IgD-negative memory B cell (primary cell): ENCODE data around the gene GJB4. TPM values are rescaled to one million over a fixed set of nuclear protein-coding genes. Genes with fewer than 3 reads are reported as not detected.
"Not testable (repeated sequence)": the region's sequence is repeated elsewhere in the genome, so short reads cannot be mapped to it uniquely, and the experiment has no call there.

Experiments used
- H3K27ac Mint-ChIP-seq, 3 donors: one replicate each; pipeline ENCODE4 v1.8.0; 2020 to 2022; ENCODE audit warnings: mild to moderate bottlenecking in 3 of 3, mixed read lengths in 3 of 3, moderate library complexity in 1 of 3
- H3K27me3 Mint-ChIP-seq: one replicate; pipeline ENCODE4 v1.8.0; 2021; ENCODE audit warnings: mixed read lengths
- H3K36me3 Mint-ChIP-seq: one replicate; pipeline ENCODE4 v1.8.0; 2020; ENCODE audit warnings: mild to moderate bottlenecking, mixed read lengths
- H3K4me1 Mint-ChIP-seq, 3 donors: one replicate each; pipeline ENCODE4 v1.8.0; 2020 to 2022; ENCODE audit warnings: mixed read lengths in 3 of 3, mild to moderate bottlenecking in 1 of 3
- H3K4me3 Mint-ChIP-seq, 4 donors: one replicate each; pipeline ENCODE4 v1.8.0; 2020 to 2022; ENCODE audit warnings: mild to moderate bottlenecking in 4 of 4, mixed read lengths in 4 of 4, moderate library complexity in 3 of 4
- H3K9me3 Mint-ChIP-seq, 3 donors: one replicate each; pipeline ENCODE4 v1.8.0; 2020 to 2021; ENCODE audit warnings: mixed read lengths in 3 of 3, mild to moderate bottlenecking in 1 of 3
- polyA plus RNA-seq: library from polyadenylated mRNA; unstranded; fragments of 300-500 nt; fragmentation: Illumina TruSeq; gene quantifications from one replicate; pipeline ENCODE4 v1.2.3, GENCODE V29; 2021

Gene GJB4
- polyA plus RNA-seq, 1 donor from 2014 or later, result not detected

DNA sequence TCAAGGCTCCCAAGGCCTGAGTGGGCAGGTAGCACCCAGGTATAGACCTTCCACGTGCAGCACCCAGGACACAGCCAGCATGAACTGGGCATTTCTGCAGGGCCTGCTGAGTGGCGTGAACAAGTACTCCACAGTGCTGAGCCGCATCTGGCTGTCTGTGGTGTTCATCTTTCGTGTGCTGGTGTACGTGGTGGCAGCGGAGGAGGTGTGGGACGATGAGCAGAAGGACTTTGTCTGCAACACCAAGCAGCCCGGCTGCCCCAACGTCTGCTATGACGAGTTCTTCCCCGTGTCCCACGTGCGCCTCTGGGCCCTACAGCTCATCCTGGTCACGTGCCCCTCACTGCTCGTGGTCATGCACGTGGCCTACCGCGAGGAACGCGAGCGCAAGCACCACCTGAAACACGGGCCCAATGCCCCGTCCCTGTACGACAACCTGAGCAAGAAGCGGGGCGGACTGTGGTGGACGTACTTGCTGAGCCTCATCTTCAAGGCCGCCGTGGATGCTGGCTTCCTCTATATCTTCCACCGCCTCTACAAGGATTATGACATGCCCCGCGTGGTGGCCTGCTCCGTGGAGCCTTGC, 1.7 kb downstream of the GJB4 start:
- no peaks in the 10 kb centered on the region for H3K36me3 Mint-ChIP-seq
- H3K4me3 Mint-ChIP-seq, result no peak overlapping the region
- no peaks in the 10 kb centered on the region for H3K9me3 Mint-ChIP-seq
- H3K4me1 Mint-ChIP-seq, result peaks cover 0 to 1% (median 0%) of the 10 kb centered on the region in 3 donors
- peaks cover 2% of the 10 kb centered on the region for H3K27me3 Mint-ChIP-seq
- H3K27ac Mint-ChIP-seq, result no peak overlapping the region

DNA sequence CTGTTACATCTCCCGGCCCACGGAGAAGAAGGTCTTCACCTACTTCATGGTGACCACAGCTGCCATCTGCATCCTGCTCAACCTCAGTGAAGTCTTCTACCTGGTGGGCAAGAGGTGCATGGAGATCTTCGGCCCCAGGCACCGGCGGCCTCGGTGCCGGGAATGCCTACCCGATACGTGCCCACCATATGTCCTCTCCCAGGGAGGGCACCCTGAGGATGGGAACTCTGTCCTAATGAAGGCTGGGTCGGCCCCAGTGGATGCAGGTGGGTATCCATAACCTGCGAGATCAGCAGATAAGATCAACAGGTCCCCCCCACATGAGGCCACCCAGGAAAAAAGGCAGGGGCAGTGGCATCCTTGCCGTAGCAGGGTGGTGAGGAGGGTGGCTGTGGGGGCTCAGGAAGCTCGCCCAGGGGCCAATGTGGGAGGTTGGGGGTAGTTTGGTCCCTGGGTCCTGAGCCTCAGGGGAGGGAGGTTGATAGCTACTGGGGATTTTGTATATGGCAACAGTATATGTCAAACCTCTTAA, 2.3 kb downstream of the GJB4 start:
- Mint-ChIP-seq H3K27ac (no peak overlapping the region), H3K36me3 (no peaks in the 10 kb centered on the region), H3K9me3 (no peaks in the 10 kb centered on the region)

DNA sequence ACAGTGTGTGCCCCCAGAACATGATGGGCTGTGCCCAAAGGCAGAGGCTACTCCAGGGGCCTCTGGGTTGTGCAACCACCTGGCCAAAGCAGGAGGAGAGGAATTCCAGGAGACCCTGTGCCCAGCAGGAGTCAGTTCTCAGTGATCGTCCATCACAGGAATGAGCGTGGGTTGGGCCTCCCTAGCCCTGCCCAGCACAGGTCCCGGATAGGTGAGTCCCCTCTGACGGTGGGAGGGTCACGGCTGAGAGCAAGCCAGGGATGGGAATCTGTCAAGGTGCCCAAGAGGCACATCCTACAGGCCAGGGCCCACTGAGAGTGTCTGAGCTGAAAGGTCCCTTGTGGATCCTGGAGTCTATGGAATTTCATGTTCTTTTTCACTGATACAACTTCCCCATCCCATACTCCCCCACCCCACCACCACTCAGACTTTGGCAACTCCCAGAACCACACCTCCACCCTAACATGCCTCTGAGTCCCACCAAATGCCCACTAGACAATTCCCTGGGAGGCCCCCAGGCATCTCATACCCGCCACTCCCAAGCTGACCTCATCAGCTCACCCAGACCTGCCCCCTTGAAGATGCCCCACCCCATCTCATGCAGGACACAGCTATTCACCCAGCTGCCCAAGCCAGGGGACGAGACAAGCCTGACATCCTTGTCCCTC, 3.1 kb downstream of the GJB4 start:
- Mint-ChIP-seq H3K4me3 (no peak overlapping the region), H3K27me3 (peaks cover 2% of the 10 kb centered on the region), H3K4me1 (peaks cover 0 to 1% (median 0%) of the 10 kb centered on the region in 3 donors), H3K27ac (no peak overlapping the region), H3K9me3 (no peaks in the 10 kb centered on the region), H3K36me3 (no peaks in the 10 kb centered on the region)

More for the DNA sequence above, 2.3 kb downstream of the GJB4 start:
- Mint-ChIP-seq H3K4me3 (no peak overlapping the region), H3K4me1 (peaks cover 0 to 1% (median 0%) of the 10 kb centered on the region in 3 donors), H3K27me3 (peaks cover 2% of the 10 kb centered on the region)

DNA sequence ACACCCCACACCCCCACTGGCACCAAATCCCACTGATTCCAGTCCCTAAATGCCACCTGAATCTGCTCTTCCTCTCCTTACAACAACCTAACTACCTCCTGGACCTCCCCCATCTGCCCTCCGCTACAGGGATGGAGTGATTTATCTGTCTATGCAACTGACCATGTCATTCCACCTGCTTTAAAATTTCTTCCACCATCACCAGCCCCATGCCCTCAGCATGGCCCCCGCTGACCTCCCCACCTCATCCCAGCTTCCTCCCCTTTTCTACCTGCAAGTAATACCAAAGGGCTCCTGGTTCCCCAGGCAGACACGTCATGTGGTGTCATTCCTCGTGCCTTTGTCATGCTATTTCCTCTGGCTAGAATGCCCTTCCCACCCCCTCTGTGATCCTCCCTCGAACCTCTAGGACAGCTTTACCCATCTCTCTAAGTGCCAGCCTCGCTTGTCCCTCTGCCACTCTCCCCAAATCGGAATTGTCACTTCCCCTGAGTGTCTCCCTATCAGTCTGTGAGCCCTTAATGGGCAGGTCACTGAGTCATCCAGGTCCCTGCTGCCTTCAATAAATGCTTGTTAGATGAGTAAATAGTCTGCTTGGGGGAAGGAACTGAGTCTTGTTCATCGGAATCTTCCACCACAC, 3.7 kb downstream of the GJB4 start:
- Mint-ChIP-seq H3K4me3 (no peak overlapping the region), H3K27me3 (peaks cover 2% of the 10 kb centered on the region), H3K36me3 (no peaks in the 10 kb centered on the region), H3K9me3 (no peaks in the 10 kb centered on the region), H3K27ac (no peak overlapping the region), H3K4me1 (no peaks in the 10 kb centered on the region)

DNA sequence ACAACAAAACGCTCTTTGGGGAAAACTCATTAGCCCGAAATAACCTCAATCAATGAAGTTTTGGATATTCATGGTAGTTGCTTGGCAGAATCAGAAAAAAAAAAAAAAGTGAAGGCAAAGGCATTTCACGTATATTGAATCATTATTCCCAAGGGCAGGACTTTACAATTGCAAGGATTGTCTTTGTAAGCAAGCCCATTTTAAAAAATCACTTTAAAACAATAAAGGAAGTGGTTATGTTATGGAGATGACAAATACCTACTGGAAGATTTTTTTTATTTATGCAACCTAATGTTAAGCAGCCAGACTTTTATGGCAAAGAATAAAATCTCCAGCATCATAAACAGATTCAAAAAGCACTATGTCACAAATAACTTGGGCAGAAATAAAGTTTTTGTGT, 9.3 kb downstream of the GJB4 start:
- no peak overlapping the region for H3K4me3 Mint-ChIP-seq
- no peaks in the 10 kb centered on the region for H3K4me1 Mint-ChIP-seq
- H3K27ac Mint-ChIP-seq, result no peak overlapping the region
- H3K36me3 Mint-ChIP-seq, result no peaks in the 10 kb centered on the region
- H3K9me3 Mint-ChIP-seq, result no peaks in the 10 kb centered on the region
- H3K27me3 Mint-ChIP-seq, result no peaks in the 10 kb centered on the region

DNA sequence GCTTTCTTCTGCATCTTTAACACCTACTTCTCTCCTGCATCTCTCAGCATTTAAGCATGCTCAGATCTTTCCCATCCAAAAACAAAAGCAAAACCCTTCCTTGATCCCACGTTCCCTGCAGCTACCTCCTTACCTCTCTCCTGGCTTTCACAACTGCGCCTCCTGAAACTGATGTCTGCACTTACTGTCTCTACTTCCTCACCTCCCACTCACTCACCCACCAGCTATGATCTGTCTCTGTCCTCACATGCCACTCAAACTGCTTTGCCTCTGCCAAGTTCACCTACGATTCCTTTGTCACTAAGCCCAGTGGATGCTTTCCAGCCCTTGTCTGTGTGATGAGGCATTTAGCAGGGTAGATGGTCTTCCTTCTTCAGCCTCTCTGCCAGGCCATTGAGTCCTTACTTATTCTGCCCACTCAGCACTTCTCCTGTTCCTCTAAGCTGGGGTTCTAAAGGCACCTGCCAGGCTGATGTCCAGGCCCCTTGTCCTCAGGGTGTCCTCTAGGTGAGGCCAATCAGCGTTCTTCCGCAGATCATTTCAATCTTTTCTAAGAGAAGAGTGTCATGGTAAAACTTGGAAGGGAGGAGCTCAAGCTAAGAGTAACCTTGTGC, 11.5 kb downstream of the GJB4 start:
- H3K9me3 Mint-ChIP-seq, result no peaks in the 10 kb centered on the region
- H3K4me1 Mint-ChIP-seq, result no peaks in the 10 kb centered on the region
- H3K4me3 Mint-ChIP-seq, result no peak overlapping the region
- no peaks in the 10 kb centered on the region for H3K36me3 Mint-ChIP-seq
- no peaks in the 10 kb centered on the region for H3K27me3 Mint-ChIP-seq
- no peak overlapping the region for H3K27ac Mint-ChIP-seq

DNA sequence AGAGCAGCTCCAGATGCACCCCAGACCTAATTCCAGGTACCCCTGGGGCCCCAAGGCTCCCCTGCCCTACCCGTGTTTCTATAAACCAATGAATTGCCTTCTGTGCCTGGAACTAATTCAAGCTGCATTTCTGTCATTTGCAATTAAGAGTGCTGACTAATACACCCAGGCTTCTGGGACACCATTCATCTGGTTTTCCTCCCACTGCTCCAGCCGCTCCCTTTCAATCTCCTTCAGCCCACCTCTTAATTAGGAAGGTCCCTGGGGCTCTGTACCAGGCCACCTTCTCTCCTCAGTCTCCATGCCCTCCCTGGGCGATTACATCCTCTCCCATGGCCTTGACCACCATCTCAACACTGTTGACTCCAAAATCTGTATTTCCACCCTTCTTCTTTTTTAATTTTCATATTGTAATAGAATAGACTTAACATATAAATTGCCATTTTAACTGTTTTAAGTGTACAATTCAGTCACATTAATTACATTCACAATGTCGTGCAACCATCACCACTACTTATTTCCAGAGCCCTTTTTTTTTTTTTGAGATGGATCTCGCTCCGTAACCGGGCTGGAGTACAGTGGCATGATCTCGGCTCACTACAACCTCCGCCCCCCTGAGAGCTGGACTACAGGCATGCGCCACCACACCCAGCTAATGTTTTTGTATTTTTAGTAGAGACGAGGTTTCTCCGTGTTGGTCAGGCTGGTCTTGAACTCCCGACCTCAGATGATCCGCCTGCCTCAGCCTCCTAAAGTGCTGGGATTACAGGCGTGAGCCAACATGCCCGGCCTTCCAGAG, 12.2 kb downstream of the GJB4 start:
- Mint-ChIP-seq H3K4me3 (no peak overlapping the region), H3K9me3 (no peaks in the 10 kb centered on the region), H3K36me3 (no peaks in the 10 kb centered on the region), H3K4me1 (no peaks in the 10 kb centered on the region), H3K27me3 (no peaks in the 10 kb centered on the region), H3K27ac (no peak overlapping the region)

DNA sequence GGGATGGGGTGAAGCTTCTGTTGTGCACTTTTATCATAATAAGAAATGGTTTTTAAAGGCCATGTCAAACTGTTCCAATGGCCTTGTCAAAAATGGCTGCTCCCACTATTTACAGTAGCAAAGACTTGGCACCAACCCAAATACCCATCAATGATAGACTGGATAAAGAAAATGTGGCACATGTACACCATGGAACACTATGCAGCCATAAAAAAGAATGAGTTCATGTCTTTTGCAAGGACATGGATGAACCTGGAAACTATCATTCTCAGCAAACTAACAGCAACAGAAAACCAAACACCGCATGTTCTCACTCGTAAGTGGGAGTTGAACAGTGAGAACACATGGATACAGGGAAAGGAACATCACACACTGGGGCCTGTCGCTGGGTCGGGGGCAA, 13.6 kb downstream of the GJB4 start:
- not testable (repeated sequence) for H3K4me1 Mint-ChIP-seq, H3K27me3 Mint-ChIP-seq, H3K27ac Mint-ChIP-seq, H3K36me3 Mint-ChIP-seq, H3K9me3 Mint-ChIP-seq, H3K4me3 Mint-ChIP-seq

DNA sequence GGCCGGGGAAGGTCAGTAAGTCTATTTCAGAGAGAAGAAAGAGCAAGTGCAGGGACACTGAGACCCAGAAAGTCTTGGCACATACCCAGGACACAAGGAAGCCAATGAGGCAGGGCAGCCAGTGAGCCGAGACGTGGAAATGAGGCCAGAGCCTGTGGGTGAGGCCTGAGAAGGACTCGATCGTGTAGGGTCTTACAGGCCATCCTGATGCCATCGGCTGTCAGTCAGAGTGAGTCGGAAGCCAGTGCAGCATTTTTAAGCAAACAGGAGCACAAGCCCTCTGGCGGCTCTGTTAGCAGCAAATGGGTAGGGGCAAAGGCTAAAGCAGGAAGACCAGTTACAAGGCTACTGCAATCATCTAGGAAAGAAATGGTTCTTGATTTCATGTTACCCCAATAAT, 15.4 kb downstream of the GJB4 start:
- no peak overlapping the region for H3K27ac Mint-ChIP-seq
- H3K36me3 Mint-ChIP-seq, result no peaks in the 10 kb centered on the region
- H3K27me3 Mint-ChIP-seq, result peaks cover 14% of the 10 kb centered on the region
- peaks cover 0 to 2% (median 0%) of the 10 kb centered on the region in 3 donors for H3K4me1 Mint-ChIP-seq
- no peaks in the 10 kb centered on the region for H3K9me3 Mint-ChIP-seq
- no peak overlapping the region for H3K4me3 Mint-ChIP-seq

DNA sequence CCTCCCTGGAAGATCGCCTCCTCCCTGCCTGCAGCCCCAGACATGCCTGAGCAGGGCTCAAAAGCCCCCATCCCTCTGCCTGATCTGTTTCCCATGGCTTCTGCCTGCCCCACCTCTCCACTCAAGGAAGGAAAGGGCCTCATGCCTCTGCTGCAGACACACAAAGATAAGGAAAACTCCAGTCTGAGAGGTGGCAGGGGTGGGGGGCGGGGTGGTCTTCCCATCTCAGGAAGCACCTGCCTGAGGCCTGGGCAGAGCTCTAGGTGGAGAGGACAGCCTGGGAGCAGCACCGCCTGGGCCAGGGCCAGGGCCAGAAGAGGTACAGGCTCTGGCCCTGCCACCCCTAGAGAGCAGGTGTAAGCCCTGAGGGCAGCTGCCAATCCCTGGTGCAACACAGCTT, 17.4 kb downstream of the GJB4 start:
- H3K9me3 Mint-ChIP-seq, result no peaks in the 10 kb centered on the region
- no peaks in the 10 kb centered on the region for H3K36me3 Mint-ChIP-seq
- peaks cover 0 to 2% (median 1%) of the 10 kb centered on the region in 3 donors for H3K4me1 Mint-ChIP-seq
- H3K27ac Mint-ChIP-seq, result no peak overlapping the region
- peaks cover 25% of the 10 kb centered on the region for H3K27me3 Mint-ChIP-seq
- no peak overlapping the region for H3K4me3 Mint-ChIP-seq

DNA sequence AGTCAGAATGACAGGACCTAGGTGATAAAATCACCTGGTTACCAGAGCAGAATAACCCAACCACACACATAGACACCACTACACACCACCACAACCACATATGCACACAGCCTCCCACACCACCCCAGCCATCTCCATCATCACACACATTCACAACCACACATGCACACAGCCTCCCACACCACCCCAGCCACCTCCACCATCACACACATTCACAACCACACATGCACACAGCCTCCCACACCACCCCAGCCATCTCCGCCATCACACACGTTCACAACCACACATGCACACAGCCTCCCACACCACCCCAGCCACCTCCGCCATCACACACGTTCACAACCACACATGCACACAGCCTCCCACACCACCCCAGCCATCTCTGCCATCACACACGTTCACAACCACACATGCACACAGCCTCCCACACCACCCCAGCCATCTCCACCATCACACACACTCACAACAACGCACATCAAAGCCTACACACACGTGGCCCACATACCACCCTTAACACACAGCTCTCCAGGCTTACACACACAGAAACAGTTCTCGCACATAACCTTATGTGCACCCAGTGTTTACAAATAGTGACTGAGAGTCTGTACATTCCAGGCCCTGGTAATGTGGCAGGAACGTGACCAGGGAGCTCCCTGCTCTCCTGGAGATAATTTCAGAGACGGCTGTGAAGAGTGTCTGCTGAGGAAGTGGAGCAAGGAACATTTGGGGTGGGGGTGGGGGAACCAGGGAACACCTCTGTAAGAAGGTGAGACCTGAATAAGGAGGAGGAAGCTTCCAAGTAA, 18.2 kb downstream of the GJB4 start:
- Mint-ChIP-seq H3K27ac (no peak overlapping the region), H3K27me3 (peaks cover 31% of the 10 kb centered on the region), H3K9me3 (no peaks in the 10 kb centered on the region)

DNA sequence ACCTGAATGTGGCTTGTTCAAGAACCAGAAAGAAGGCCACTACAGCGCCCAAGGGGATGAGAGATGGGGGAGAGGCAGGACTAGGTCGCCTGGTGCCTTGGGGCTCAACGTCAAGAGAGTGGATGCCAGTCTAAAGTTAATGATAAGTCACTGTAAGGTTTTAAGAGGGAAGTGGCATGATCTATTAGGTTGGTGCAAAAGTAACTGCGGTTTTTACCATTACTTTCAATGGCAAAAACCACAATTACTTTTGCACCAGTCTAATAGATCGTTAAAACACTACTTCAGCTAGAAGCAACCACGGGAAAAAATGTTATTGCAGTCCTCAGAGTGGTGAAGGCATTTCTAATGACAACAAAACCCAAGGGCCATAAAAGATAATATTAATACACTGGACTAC, 18.8 kb downstream of the GJB4 start:
- Mint-ChIP-seq H3K27me3 (peaks cover 36% of the 10 kb centered on the region), H3K36me3 (no peaks in the 10 kb centered on the region), H3K9me3 (no peaks in the 10 kb centered on the region), H3K27ac (no peak overlapping the region), H3K4me3 (no peak overlapping the region), H3K4me1 (peaks cover 0 to 2% (median 1%) of the 10 kb centered on the region in 3 donors)

More for the DNA sequence above, 18.2 kb downstream of the GJB4 start:
- Mint-ChIP-seq H3K4me1 (peaks cover 0 to 2% (median 1%) of the 10 kb centered on the region in 3 donors), H3K4me3 (no peak overlapping the region), H3K36me3 (no peaks in the 10 kb centered on the region)

DNA sequence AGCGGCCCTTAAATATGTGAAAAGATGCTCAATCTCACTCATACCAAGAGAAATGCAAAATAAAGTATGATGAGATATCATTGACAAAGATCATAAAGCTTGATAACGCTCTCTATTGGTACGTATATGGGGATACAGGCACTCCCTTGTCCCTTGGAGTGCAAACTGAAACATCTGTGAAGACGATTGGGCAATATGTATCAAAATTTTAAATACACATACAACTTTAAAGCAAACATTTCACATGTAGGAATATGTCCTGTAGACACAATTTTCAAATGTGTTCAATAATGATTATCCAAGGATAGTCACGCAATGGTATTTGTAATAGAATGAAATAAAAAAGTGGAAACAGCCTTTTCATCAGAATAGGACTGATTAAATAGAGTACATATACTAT, 19.5 kb downstream of the GJB4 start:
- Mint-ChIP-seq H3K36me3 (no peaks in the 10 kb centered on the region), H3K4me3 (no peak overlapping the region), H3K9me3 (no peaks in the 10 kb centered on the region), H3K4me1 (peaks cover 0 to 2% (median 1%) of the 10 kb centered on the region in 3 donors), H3K27ac (no peak overlapping the region), H3K27me3 (peaks cover 40% of the 10 kb centered on the region)

DNA sequence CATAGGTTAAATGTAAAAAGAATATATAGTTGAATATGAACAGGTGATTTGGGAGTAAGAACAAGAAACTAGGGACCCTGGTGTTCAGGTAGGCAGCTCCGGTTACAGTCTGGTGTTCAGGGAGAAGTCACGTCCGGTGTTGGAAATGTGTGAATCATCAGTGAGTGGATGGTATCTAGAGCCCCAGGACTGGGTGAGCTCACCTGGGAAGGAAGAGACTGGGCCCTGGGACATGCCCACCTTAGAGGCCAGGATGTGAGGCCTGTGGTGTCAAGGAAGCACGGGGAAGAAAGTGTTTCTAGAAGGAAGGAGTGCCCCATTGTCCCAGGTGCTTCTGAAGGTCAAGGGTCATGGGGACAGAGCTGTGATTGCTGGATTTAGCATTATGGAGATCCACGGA, 20.0 kb downstream of the GJB4 start:
- no peak overlapping the region for H3K4me3 Mint-ChIP-seq
- no peak overlapping the region for H3K27ac Mint-ChIP-seq
- H3K4me1 Mint-ChIP-seq, result peaks cover 0 to 2% (median 1%) of the 10 kb centered on the region in 3 donors
- no peaks in the 10 kb centered on the region for H3K9me3 Mint-ChIP-seq
- no peaks in the 10 kb centered on the region for H3K36me3 Mint-ChIP-seq
- H3K27me3 Mint-ChIP-seq, result peaks cover 43% of the 10 kb centered on the region
